Measurements from ENCODE around the gene EEF1A2.

The EEF1A2 gene

DNA sequence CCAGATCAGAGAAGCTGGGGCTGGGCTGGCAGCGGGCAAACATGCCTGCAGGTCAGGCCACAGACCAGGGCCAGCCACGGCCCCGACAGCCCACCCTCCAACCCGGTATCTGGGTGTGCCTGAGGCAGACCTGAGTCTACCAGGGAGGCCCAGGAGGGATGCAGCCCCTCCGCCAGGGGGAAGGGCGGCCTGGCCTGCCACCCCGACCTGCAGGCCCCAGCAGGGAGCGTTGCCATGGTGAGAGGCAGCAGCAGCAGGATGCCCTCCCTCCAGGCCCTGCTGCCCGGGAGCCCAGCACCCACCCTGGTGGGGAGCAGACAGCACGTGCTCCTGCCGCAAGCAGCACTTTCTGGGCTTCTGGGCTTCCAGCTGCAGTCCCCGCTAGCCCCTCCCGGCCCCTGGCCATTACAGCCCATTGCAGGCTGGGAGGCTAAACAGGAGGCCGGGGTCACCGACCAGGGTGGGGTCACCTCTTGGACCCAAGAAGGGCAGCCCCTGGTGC, 3.8 kb upstream of the EEF1A2 start:
- ATAC-seq (ENCODE audit: insufficient read depth, low read depth) (no peak; the same call in 2 of the 3 replicates), DNase-seq (no peak)
- no peak overlapping the region for H2AFZ ChIP-seq (ENCODE audit: low read depth, low read length)
- no peaks in the 10 kb centered on the region for H3K79me2 ChIP-seq (ENCODE audit: insufficient read depth, low read length)
- TF ChIP-seq, protein P1, sequence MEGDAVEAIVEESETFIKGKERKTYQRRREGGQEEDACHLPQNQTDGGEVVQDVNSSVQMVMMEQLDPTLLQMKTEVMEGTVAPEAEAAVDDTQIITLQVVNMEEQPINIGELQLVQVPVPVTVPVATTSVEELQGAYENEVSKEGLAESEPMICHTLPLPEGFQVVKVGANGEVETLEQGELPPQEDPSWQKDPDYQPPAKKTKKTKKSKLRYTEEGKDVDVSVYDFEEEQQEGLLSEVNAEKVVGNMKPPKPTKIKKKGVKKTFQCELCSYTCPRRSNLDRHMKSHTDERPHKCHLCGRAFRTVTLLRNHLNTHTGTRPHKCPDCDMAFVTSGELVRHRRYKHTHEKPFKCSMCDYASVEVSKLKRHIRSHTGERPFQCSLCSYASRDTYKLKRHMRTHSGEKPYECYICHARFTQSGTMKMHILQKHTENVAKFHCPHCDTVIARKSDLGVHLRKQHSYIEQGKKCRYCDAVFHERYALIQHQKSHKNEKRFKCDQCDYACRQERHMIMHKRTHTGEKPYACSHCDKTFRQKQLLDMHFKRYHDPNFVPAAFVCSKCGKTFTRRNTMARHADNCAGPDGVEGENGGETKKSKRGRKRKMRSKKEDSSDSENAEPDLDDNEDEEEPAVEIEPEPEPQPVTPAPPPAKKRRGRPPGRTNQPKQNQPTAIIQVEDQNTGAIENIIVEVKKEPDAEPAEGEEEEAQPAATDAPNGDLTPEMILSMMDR (IDR thresholded peaks at IDR 0.05; ENCODE audit: borderline replicate concordance, extremely low read depth, low read length, poor library complexity, severe bottlenecking) = no peak
- TF ChIP-seq EZH2 (IDR thresholded peaks at IDR 0.05; ENCODE audit: borderline replicate concordance, low read depth, low read length, severe bottlenecking) = no peak
- H3K27me3 ChIP-seq (ENCODE audit: insufficient read depth, low read length, poor library complexity) = no peaks in the 10 kb centered on the region
- peaks cover 5% of the 10 kb centered on the region; the same call in 1 of the 2 replicates for H4K20me1 ChIP-seq (ENCODE audit: insufficient read depth, low read length)
- peaks cover 3% of the 10 kb centered on the region for H3K9me3 ChIP-seq (ENCODE audit: insufficient read depth, low read length, severe bottlenecking)
- H3K4me3 ChIP-seq (ENCODE audit: low read depth in 1 of 2, low read length in 2 of 2) = no peak overlapping the region
- H3K9ac ChIP-seq (ENCODE audit: low read depth, low read length) = no peak overlapping the region
- H3K27ac ChIP-seq (ENCODE audit: low read length) = no peak overlapping the region
- no peak overlapping the region for H3K4me2 ChIP-seq (ENCODE audit: insufficient read depth, low read length)
- no peaks in the 10 kb centered on the region for H3K36me3 ChIP-seq (ENCODE audit: insufficient read depth, low read length)
- H3K4me1 ChIP-seq (ENCODE audit: insufficient read depth, low read length) = no peaks in the 10 kb centered on the region

DNA sequence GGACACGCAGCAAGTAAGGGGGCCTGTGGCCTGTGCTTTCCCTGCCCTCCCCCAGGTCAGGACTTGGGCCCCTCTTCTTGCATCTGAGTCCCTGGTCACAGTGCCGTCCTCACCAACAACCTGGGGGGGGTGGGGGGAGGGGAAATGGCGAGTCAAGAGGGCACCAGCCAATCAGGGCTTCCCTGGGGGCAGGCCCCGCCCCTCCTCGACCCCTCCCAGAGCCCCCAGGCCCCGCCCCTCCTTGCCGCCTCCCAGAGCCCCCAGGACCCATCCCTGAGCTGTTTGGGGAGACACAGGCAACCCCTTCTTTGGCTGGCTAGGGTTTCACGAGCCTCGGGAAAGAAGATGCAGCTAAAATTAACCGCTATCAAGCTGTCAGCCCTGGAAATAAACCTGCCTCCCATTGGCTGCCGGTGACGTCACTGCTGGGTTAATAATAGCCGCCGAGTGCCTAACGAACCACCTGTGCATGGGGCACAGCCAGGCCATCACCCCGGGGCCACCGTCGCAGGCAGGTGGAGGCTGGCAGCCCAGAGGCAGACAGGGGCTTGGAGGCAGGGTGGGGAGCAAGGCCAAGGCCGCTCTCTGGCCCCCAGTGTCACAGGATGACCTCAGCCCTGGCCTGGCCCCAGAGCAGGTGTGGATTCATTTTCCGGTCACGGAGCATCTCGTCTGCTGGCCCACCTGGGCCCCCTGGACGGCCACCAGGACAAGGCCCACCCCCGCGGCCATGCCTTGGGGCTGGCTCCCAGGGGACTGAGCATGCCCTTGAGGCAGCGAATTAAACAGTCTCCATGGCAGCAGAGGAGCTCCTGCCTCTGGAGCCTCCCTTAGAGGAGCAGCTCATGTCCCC, 3.2 kb upstream of the EEF1A2 start:
- no peak for DNase-seq
- H4K20me1 ChIP-seq (ENCODE audit: insufficient read depth, low read length) = peaks cover 5% of the 10 kb centered on the region; the same call in 1 of the 2 replicates
- ATAC-seq (ENCODE audit: insufficient read depth, low read depth) = 0 out of 3 replicates have a peak, but pooled peaks have one; percentile 19
- H3K4me1 ChIP-seq (ENCODE audit: insufficient read depth, low read length) = no peaks in the 10 kb centered on the region
- no peak overlapping the region for H3K27ac ChIP-seq (ENCODE audit: low read length)
- H3K4me3 ChIP-seq (ENCODE audit: low read depth in 1 of 2, low read length in 2 of 2) = no peak overlapping the region
- H3K4me2 ChIP-seq (ENCODE audit: insufficient read depth, low read length) = no peak overlapping the region
- no peaks in the 10 kb centered on the region for H3K79me2 ChIP-seq (ENCODE audit: insufficient read depth, low read length)
- TF ChIP-seq, protein P1 (IDR thresholded peaks at IDR 0.05; ENCODE audit: borderline replicate concordance, extremely low read depth, low read length, poor library complexity, severe bottlenecking) = no peak
- no peak for TF ChIP-seq EZH2 (IDR thresholded peaks at IDR 0.05; ENCODE audit: borderline replicate concordance, low read depth, low read length, severe bottlenecking)
- H3K27me3 ChIP-seq (ENCODE audit: insufficient read depth, low read length, poor library complexity) = no peaks in the 10 kb centered on the region
- H2AFZ ChIP-seq (ENCODE audit: low read depth, low read length) = no peak overlapping the region
- H3K9me3 ChIP-seq (ENCODE audit: insufficient read depth, low read length, severe bottlenecking) = peaks cover 3% of the 10 kb centered on the region
- H3K9ac ChIP-seq (ENCODE audit: low read depth, low read length) = no peak overlapping the region
- H3K36me3 ChIP-seq (ENCODE audit: insufficient read depth, low read length) = no peaks in the 10 kb centered on the region

DNA sequence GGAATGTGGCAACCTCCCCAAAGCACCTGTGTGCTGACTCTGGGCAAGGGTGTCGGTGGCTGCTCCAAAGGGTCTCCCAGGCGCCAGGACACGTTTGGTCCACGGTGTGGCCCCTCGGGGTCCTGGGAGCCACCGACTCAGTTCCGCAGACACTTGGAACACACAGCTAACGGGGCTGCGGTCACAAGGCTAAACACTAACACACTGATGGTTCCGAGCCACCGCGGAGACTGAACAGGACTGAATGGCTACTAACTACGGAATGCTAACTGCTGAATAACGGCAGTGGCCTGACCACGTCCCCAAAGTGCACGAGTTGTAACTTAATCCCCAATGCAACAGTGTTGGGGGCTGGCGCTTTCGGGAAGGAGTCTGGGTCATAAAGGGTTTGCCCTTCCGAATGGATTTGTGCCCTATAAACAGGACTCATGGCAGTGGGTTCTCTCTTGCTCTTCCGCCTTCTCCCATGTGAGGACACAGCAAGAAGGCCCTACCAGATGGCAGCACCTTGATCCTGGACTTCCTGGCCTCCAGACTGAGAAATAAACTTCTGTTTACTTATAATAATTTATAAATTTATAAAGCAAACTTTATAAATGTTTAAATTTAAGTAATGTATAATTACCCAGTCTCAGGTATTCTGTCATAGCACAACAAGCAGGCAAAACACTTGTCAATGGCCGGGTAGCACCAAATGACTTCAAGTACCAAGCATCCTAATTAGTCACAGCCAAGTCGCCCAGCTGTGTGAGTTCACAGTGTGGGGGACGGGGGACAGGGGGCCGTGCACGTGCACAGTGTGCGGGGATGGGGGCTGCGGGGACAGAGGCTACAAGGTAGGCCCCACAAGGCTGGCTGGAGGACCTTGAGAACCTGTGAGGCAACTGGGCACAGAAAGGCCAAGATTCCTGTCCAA, 2.3 kb upstream of the EEF1A2 start:
- Histone ChIP-seq H3K9ac (ENCODE audit: low read depth, low read length) (no peak overlapping the region), H3K79me2 (ENCODE audit: insufficient read depth, low read length) (no peaks in the 10 kb centered on the region), H3K36me3 (ENCODE audit: insufficient read depth, low read length) (no peaks in the 10 kb centered on the region), H4K20me1 (ENCODE audit: insufficient read depth, low read length) (peaks cover 8% of the 10 kb centered on the region; the same call in 1 of the 2 replicates), H3K27ac (ENCODE audit: low read length) (no peak overlapping the region), H3K4me3 (ENCODE audit: low read depth in 1 of 2, low read length in 2 of 2) (no peak overlapping the region), H3K4me1 (ENCODE audit: insufficient read depth, low read length) (peaks cover 6% of the 10 kb centered on the region), H3K27me3 (ENCODE audit: insufficient read depth, low read length, poor library complexity) (no peaks in the 10 kb centered on the region), H2AFZ (ENCODE audit: low read depth, low read length) (no peak overlapping the region), H3K9me3 (ENCODE audit: insufficient read depth, low read length, severe bottlenecking) (peaks cover 3% of the 10 kb centered on the region), H3K4me2 (ENCODE audit: insufficient read depth, low read length) (no peak overlapping the region)
- TF ChIP-seq EZH2 (IDR thresholded peaks at IDR 0.05; ENCODE audit: borderline replicate concordance, low read depth, low read length, severe bottlenecking) = no peak
- TF ChIP-seq, protein P1 (IDR thresholded peaks at IDR 0.05; ENCODE audit: borderline replicate concordance, extremely low read depth, low read length, poor library complexity, severe bottlenecking) = no peak
- ATAC-seq (ENCODE audit: insufficient read depth, low read depth) (no peak), DNase-seq (no peak)

Data from DND-41 (cell line).